ENCODE measurements around the gene OTUD3. TPM values are rescaled to one million over a fixed set of nuclear protein-coding genes. Genes with fewer than 3 reads are reported as not detected.
"Not testable (repeated sequence)": the region's sequence is repeated elsewhere in the genome, so short reads cannot be mapped to it uniquely, and the experiment has no call there.

OTUD3 gene
- total and polyA plus RNA-seq, 2 donors = 3.4 to 11.8 TPM

DNA sequence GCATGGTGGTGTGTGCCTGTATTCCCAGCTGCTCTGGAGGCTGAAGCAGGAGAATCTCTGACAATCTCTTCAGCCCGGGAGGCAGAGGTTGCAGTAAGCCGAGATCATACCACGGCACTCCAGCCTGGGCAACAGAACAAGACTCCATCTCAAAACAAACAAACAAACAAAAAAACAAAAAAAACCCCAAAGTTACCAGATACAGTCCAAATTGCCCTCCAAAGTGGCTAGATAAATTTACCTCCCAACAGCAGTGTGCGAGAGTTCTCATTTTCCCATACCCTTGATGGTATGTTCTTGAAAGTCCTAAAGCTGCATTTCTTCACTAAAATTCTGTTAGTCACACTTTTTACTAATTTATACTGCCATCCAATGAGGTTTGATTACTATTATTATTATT, 3.0 kb upstream of the OTUD3 start:
- Histone ChIP-seq H3K4me3 (ENCODE audit: low read depth, low read length) (no peak overlapping the region), H3K27ac (ENCODE audit: low read depth) (no peak overlapping the region), H3K36me3 (ENCODE audit: insufficient read depth) (no peaks in the 10 kb centered on the region), H3K4me1 (ENCODE audit: insufficient read depth) (no peaks in the 10 kb centered on the region)
- DNase-seq (ENCODE audit: extremely low spot score) = no peak
- WGBS = 91% methylated on average over 4 of the region's 4 CpGs

DNA sequence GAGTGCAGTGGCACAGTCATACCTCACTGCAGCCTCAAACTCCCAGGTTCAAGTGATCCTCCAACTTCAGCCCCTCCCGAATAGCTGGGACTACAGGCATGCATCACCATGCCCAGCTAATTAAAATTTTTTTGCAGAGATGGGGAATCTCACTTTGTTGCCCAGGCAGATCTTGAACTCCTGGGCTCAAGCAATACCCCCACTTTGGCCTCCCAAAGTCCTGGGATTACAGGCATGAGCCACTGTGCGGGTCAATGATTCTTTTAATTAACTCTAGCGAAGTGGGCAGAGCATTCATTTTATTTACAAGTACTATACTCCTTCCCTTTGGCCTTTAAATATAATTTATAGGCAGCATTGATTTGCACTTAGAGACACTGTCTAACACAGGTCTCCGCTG, 2.5 kb upstream of the OTUD3 start:
- Histone ChIP-seq H3K4me3 (ENCODE audit: low read depth, low read length) (no peak overlapping the region), H3K27ac (ENCODE audit: low read depth) (no peak overlapping the region), H3K4me1 (ENCODE audit: insufficient read depth) (no peaks in the 10 kb centered on the region), H3K36me3 (ENCODE audit: insufficient read depth) (no peaks in the 10 kb centered on the region)
- no peak for DNase-seq (ENCODE audit: extremely low spot score)
- WGBS = 88% methylated on average over 4 of the region's 4 CpGs

DNA sequence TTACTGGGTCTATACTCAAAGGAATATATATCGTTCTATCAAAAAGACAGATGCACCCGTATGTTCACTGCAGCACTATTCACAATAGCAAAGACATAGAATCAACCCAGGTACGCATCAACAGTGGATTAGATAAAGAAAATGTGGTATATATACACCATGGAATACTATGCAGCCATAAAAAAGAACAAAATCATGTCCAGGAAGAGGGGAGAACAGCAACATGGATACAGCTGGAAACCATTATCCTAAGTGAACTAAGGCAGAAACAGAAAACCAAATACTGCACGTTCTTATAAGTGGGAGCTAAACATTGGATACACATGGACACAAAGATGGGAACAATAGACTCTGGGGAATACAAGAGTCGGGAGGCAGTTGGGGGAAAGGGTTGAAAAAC, 1.4 kb upstream of the OTUD3 start:
- WGBS = 88% methylated on average over 5 of the region's 5 CpGs
- H3K36me3 ChIP-seq (ENCODE audit: insufficient read depth); H3K27ac ChIP-seq (ENCODE audit: low read depth); H3K4me3 ChIP-seq (ENCODE audit: low read depth, low read length); H3K4me1 ChIP-seq (ENCODE audit: insufficient read depth); DNase-seq (ENCODE audit: extremely low spot score): not testable (repeated sequence)

DNA sequence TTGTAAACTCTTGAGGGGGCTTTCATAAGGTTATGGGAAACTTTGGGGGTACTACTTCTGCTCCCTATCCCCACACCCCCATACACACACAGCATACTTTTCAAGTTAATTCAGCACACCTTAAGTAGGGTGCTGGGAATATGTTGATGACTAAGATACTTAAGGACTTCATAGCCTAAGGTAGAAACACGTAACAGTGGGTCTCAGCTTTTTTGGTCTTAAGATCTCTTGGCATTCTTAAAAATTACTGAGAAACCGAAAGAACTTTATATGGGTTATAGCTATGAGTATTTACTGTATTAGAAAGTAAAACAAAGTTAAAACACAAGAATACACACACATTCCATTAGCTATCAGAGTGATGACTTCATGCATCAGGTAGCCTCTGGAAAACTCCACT, 2.1 kb downstream of the OTUD3 start:
- H3K36me3 ChIP-seq (ENCODE audit: insufficient read depth) = no peaks in the 10 kb centered on the region
- no peak overlapping the region for H3K4me3 ChIP-seq (ENCODE audit: low read depth, low read length)
- no peak for DNase-seq (ENCODE audit: extremely low spot score)
- no peak overlapping the region for H3K27ac ChIP-seq (ENCODE audit: low read depth)
- H3K4me1 ChIP-seq (ENCODE audit: insufficient read depth) = no peaks in the 10 kb centered on the region
- 87% methylated on average over 2 of the region's 2 CpGs for WGBS

DNA sequence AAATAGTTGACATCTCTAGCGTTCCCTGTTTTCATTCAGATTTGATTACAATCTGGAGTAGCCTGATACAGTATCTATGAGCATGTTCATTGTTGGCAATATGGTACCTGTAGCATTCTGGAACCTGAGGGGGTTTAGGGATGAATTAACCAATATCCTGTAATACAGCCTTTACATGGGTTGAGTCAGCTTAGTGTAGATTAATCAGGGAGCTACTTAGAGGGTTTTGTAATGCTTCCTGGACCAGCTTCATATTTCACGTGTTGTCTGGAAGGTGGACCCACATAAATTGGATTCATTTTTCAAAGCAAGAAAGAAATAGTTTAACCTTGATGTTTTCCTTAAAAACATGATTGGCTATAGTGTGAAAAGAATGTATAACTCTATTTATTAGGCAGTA, 3.6 kb downstream of the OTUD3 start:
- H3K4me3 ChIP-seq (ENCODE audit: low read depth, low read length) = no peak overlapping the region
- no peak for DNase-seq (ENCODE audit: extremely low spot score)
- no peak overlapping the region for H3K27ac ChIP-seq (ENCODE audit: low read depth)
- no peaks in the 10 kb centered on the region for H3K4me1 ChIP-seq (ENCODE audit: insufficient read depth)
- 91% methylated on average over 2 of the region's 2 CpGs for WGBS
- H3K36me3 ChIP-seq (ENCODE audit: insufficient read depth) = peaks cover 2% of the 10 kb centered on the region

DNA sequence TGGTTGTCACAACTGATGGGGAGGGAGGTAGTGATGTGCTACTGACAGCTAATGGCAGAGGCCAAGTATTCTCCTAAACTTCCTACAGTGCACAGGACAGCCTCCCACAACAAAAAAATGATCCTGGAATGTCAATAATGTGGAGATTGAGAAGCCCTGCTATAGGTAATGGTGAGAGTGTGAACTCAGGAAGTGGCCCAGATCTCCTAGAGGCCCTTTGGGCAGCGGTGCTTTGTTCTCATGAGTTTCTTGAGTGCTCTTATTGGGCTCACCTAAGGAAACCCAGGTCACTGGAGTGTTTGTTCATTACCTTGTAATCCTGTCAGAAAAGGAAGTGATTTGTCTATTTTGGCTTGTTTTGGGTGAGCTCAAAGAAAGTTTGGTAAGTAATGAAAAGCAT, 5.9 kb downstream of the OTUD3 start:
- Histone ChIP-seq H3K36me3 (ENCODE audit: insufficient read depth) (peaks cover 5% of the 10 kb centered on the region), H3K4me1 (ENCODE audit: insufficient read depth) (no peaks in the 10 kb centered on the region), H3K27ac (ENCODE audit: low read depth) (no peak overlapping the region), H3K4me3 (ENCODE audit: low read depth, low read length) (no peak overlapping the region)
- WGBS = 95% methylated on average over 1 of the region's 1 CpG
- DNase-seq (ENCODE audit: extremely low spot score) = no peak

DNA sequence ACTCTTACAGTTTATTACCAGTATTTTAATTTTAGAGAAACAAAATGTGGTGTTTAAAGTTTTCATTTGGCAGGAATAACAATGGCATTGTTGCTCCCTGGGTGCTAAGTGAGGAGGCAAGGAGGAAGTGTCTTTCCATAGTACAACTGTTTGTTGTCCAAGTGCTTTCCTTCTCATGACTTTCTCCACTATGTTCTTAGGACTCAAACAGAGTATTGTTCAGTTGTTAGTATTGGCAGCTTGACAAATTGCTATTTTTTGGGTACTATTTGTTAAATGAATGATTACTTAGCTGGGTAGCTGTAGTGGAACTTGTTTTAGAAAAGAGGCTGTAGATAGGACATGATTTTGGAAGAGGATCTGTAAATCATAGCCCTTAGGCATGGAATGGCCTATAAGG, 7.5 kb downstream of the OTUD3 start:
- Histone ChIP-seq H3K27ac (ENCODE audit: low read depth) (no peak overlapping the region), H3K4me1 (ENCODE audit: insufficient read depth) (no peaks in the 10 kb centered on the region), H3K36me3 (ENCODE audit: insufficient read depth) (peaks cover 8% of the 10 kb centered on the region), H3K4me3 (ENCODE audit: low read depth, low read length) (no peak overlapping the region)
- DNase-seq (ENCODE audit: extremely low spot score) = no peak

DNA sequence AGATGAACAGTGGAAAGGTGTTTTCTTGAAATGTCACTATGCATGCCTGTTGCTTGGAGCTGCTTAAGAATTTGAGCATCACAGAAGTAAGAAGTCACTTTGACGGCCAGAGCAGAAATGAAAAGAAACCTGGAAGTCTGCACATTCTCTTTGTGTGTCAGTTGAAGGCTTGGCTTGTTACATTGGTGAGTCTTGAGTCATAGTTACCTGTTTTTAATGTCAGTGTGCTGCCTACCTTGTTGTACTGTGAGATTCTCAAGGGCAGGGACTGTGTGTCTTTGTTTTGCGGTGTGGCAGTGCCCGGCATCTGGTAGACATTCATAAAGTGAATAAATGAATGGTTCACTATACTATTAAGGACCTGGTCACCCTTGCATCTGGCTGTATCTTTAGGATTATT, 9.9 kb downstream of the OTUD3 start:
- WGBS = 94% methylated on average over 3 of the region's 3 CpGs
- H3K4me3 ChIP-seq (ENCODE audit: low read depth, low read length) = no peak overlapping the region
- H3K36me3 ChIP-seq (ENCODE audit: insufficient read depth) = peaks cover 8% of the 10 kb centered on the region
- DNase-seq (ENCODE audit: extremely low spot score) = no peak
- H3K4me1 ChIP-seq (ENCODE audit: insufficient read depth) = no peaks in the 10 kb centered on the region
- no peak overlapping the region for H3K27ac ChIP-seq (ENCODE audit: low read depth)

DNA sequence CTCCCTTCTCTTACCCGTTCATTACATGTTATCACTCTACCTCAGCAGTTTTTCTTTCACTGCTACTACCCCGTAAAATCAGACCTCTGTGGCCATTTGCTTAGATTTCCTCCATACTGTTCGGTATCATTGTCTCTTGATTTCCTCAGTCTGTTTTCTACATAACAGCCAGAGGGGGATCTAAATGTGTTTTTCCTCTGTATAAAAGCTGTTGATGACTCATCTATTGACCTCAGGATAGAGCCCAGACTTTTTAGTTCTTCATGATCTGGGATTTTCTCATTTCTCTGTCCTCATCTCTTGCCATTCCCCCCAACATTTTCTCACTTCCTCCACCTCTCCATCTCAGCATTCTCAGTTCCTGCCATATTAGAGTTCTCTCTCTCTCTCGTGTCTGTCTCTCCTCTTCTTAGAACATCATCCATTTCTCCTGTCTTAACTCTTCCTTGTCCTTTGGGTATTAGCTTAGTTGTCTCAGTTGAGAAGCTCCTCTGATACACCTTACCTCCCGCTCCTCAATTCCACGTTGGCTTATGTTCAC, 10.5 kb downstream of the OTUD3 start:
- Histone ChIP-seq H3K4me1 (ENCODE audit: insufficient read depth) (no peaks in the 10 kb centered on the region), H3K36me3 (ENCODE audit: insufficient read depth) (peaks cover 8% of the 10 kb centered on the region), H3K4me3 (ENCODE audit: low read depth, low read length) (no peak overlapping the region), H3K27ac (ENCODE audit: low read depth) (no peak overlapping the region)
- DNase-seq (ENCODE audit: extremely low spot score) = no peak
- WGBS = 88% methylated on average over 6 of the region's 6 CpGs

DNA sequence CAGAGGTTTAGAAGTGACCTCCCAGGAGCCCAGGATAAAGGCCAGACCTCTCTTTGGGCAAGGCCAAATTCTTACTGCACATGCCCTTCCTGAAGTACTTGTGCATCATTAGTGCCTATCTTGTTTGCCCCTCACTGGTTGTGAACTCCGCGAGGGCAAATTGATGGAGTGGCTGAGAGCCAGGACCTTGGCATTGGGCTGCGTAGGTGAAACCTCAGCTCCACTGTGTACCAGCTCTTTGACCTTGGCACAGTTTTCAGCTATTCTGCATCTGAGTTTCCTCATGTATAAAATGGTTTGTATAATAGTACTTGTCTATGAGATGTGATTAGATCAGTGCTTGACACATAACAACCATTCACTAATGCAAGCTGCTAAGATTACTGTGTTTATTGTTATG, 11.5 kb downstream of the OTUD3 start:
- no peak overlapping the region for H3K27ac ChIP-seq (ENCODE audit: low read depth)
- DNase-seq (ENCODE audit: extremely low spot score) = no peak
- H3K4me1 ChIP-seq (ENCODE audit: insufficient read depth) = no peaks in the 10 kb centered on the region
- no peak overlapping the region for H3K4me3 ChIP-seq (ENCODE audit: low read depth, low read length)
- H3K36me3 ChIP-seq (ENCODE audit: insufficient read depth) = peaks cover 8% of the 10 kb centered on the region
- 90% methylated on average over 3 of the region's 3 CpGs for WGBS

DNA sequence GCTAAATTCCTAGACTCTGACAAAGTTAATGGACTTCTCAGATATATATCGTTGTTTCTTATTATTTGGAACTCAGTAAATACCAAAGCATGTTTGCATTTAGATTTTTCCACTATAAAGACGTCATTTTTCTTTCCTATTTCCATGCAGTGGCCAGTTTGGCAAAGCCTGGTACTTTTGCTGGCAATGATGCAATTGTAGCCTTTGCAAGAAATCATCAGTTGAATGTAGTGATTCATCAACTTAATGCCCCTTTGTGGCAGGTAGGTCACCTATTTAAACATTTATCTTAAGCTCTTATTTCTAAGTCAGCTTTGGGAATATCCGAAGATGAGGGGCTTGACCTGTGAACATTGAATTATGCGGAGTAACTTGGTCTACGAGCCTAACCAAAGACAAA, 12.0 kb downstream of the OTUD3 start:
- Histone ChIP-seq H3K36me3 (ENCODE audit: insufficient read depth) (peaks cover 8% of the 10 kb centered on the region), H3K4me1 (ENCODE audit: insufficient read depth) (no peaks in the 10 kb centered on the region), H3K4me3 (ENCODE audit: low read depth, low read length) (no peak overlapping the region), H3K27ac (ENCODE audit: low read depth) (no peak overlapping the region)
- no peak for DNase-seq (ENCODE audit: extremely low spot score)
- WGBS = 78% methylated on average over 5 of the region's 5 CpGs

DNA sequence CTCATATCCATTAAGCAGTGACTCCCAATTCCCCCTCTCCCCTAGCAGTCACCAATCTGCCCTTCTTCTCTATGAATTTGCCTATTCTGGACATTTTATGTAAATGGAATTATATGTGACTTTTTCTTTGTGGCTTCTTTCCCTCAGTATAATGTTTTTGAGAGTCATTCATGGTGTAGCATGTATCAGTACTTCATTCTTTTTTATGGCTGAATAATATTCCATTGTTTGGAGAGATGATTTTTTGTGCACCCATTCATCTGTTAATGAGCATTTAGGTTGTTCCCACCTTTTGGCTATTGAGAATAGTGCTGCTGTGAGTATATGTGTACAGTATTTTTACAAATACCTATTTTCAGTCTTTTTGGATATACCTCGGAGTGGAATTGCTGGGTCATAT, 19.5 kb downstream of the OTUD3 start:
- peaks cover 1% of the 10 kb centered on the region for H3K36me3 ChIP-seq (ENCODE audit: insufficient read depth)
- no peaks in the 10 kb centered on the region for H3K4me1 ChIP-seq (ENCODE audit: insufficient read depth)
- WGBS = 94% methylated on average over 1 of the region's 1 CpG
- no peak overlapping the region for H3K4me3 ChIP-seq (ENCODE audit: low read depth, low read length)
- H3K27ac ChIP-seq (ENCODE audit: low read depth) = no peak overlapping the region
- no peak for DNase-seq (ENCODE audit: extremely low spot score)

DNA sequence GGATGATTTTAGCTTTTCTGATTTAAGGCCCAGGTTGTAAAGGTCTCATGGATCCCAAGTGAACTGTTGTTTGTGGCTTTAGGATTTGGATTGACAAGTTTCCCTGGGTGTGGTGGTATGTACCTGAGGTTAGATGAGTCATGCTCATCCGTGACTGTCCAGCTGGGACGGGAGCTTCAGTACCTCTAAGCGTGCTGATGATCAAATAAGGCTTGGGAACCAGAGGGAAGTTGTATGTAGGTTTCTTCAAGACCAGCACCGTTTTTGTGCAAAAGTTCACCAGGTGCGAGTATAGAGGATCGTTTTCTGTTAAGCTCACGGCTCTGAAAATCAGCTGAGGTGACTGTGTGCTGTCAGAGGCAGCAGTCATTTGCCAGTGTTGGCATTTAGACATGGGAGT, 21.4 kb downstream of the OTUD3 start:
- WGBS = 95% methylated on average over 7 of the region's 7 CpGs
- no peak overlapping the region for H3K4me3 ChIP-seq (ENCODE audit: low read depth, low read length)
- H3K27ac ChIP-seq (ENCODE audit: low read depth) = no peak overlapping the region
- no peaks in the 10 kb centered on the region for H3K4me1 ChIP-seq (ENCODE audit: insufficient read depth)
- no peak for DNase-seq (ENCODE audit: extremely low spot score)
- H3K36me3 ChIP-seq (ENCODE audit: insufficient read depth) = peaks cover 1% of the 10 kb centered on the region

DNA sequence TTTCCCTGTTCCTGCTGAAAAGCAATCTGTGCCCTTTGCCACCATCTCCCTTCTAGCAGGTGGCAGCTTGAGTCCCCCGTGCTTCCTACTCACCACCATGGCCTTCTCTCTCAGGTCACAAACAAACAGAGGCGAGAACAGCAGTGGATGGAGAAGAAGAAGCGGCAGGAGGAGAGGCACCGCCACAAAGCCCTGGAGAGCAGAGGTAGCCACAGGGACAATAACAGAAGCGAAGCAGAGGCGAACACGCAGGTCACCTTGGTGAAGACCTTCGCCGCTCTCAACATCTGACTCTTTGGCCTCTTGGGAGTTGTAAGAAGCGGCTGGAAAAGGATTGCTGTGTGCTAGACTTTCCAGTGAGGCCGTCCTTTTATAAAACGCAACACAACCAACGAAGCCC, 25.3 kb downstream of the OTUD3 start:
- Histone ChIP-seq H3K4me3 (ENCODE audit: low read depth, low read length) (no peak overlapping the region), H3K36me3 (ENCODE audit: insufficient read depth) (peaks cover 5% of the 10 kb centered on the region), H3K27ac (ENCODE audit: low read depth) (no peak overlapping the region), H3K4me1 (ENCODE audit: insufficient read depth) (no peaks in the 10 kb centered on the region)
- no peak for DNase-seq (ENCODE audit: extremely low spot score)
- WGBS = 96% methylated on average over 13 of the region's 13 CpGs

DNA sequence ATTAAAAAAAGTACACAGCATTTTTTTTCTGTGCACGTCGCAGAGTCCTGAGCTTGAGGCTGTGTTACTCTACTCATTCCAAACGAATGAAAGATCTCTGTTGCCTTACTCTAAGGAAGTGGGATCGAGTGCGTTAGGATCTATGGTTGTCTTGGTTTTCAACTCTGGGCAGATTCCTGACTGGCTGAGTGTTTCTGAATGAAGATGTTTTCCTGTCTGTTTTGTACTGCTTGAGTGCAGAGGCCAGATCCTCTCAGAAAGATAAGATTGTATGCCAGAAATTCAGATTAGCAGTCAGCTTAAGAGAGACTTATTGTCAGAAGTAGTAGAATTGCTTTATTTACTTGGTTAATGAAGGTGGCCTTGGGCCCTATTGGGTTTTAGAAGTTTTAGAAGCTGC, 27.2 kb downstream of the OTUD3 start:
- Histone ChIP-seq H3K27ac (ENCODE audit: low read depth) (no peak overlapping the region), H3K36me3 (ENCODE audit: insufficient read depth) (peaks cover 5% of the 10 kb centered on the region), H3K4me1 (ENCODE audit: insufficient read depth) (no peaks in the 10 kb centered on the region), H3K4me3 (ENCODE audit: low read depth, low read length) (no peak overlapping the region)
- 86% methylated on average over 5 of the region's 5 CpGs for WGBS
- DNase-seq (ENCODE audit: extremely low spot score) = no peak
